Osteoblast (primary cell): ENCODE data around the gene SELENOM. TPM values are rescaled to one million over a fixed set of nuclear protein-coding genes. Genes with fewer than 3 reads are reported as not detected.
"Not testable (repeated sequence)": the region's sequence is repeated elsewhere in the genome, so short reads cannot be mapped to it uniquely, and the experiment has no call there.

Experiments used
- DNase-seq: peaks from one replicate; pipeline ENCODE4 v3.0.0; 2011; ENCODE audit warnings: low spot score, mixed read lengths; ENCODE audit not compliant: insufficient read length; ENCODE audit errors: missing footprints
- H2AFZ ChIP-seq: 2 replicates; pipeline ENCODE4 v1.6.0; 2011; ENCODE audit warnings: mild to moderate bottlenecking, low read length
- H3K27ac ChIP-seq: 2 replicates; pipeline ENCODE4 v1.5.1; 2011; ENCODE audit warnings: mild to moderate bottlenecking, low read depth, low read length, moderate library complexity
- H3K27me3 ChIP-seq: 2 replicates; pipeline ENCODE4 v1.6.0; 2012; ENCODE audit warnings: mild to moderate bottlenecking, control low read depth, inconsistent platforms, low read length, moderate library complexity; ENCODE audit not compliant: insufficient read depth
- H3K36me3 ChIP-seq: 2 replicates; pipeline ENCODE4 v1.5.1; 2011; ENCODE audit warnings: mild to moderate bottlenecking, low read length, control low read depth, moderate library complexity; ENCODE audit not compliant: insufficient read depth
- H3K4me1 ChIP-seq: 2 replicates; pipeline ENCODE4 v1.5.1; 2011; ENCODE audit warnings: mild to moderate bottlenecking, low read length, control low read depth, moderate library complexity; ENCODE audit not compliant: insufficient read depth
- H3K4me2 ChIP-seq: 2 replicates; pipeline ENCODE4 v1.6.0; 2011; ENCODE audit warnings: mild to moderate bottlenecking, low read length; ENCODE audit not compliant: insufficient read depth
- H3K4me3 ChIP-seq: fragments of 200-600 bp; sonication (generic); 3 replicates; pipeline ENCODE4 v1.5.1; 2012; ENCODE audit warnings: mild to moderate bottlenecking, low read length, inconsistent platforms; ENCODE audit not compliant: insufficient read depth
- H3K79me2 ChIP-seq: 2 replicates; pipeline ENCODE4 v1.6.0; 2012; ENCODE audit warnings: mild to moderate bottlenecking, low read length, control low read depth, inconsistent platforms; ENCODE audit not compliant: insufficient read depth
- H3K9me3 ChIP-seq: 2 replicates; pipeline ENCODE4 v1.5.1; 2011; ENCODE audit warnings: low read depth, low read length, control low read depth
- H4K20me1 ChIP-seq: 2 replicates; pipeline ENCODE4 v1.6.0; 2012; ENCODE audit warnings: mild to moderate bottlenecking, low read length, control low read depth; ENCODE audit not compliant: insufficient read depth
- CTCF ChIP-seq: IDR thresholded peaks from 2 replicates; pipeline ENCODE4 v1.5.1; 2011; ENCODE audit warnings: mild to moderate bottlenecking, low read depth, low read length, moderate library complexity; ENCODE audit errors: extremely low read depth
- total RNA-seq: library from RNA; depleted of rRNA; stranded (reverse); fragments of >200 nt; gene quantifications from 2 replicates; pipeline ENCODE4 v1.2.3, GENCODE V29; 2012

The SELENOM gene
- total RNA-seq, 1 donor = 157 TPM

GRCh38 chr22:31080164-31080847 is 27.1 kb downstream of the SELENOM start:
- H4K20me1 ChIP-seq = peaks cover 13% of the 10 kb centered on the region
- no peak for TF ChIP-seq CTCF
- peaks cover 30% of the 10 kb centered on the region for H3K4me1 ChIP-seq
- H3K9me3 ChIP-seq = no peaks in the 10 kb centered on the region
- H3K4me3 ChIP-seq = peak overlapping the region; percentile 95
- H3K79me2 ChIP-seq = peaks cover 40% of the 10 kb centered on the region
- peak overlapping the region; percentile 93 for H3K4me2 ChIP-seq
- H3K27ac ChIP-seq = peak overlapping the region; percentile 78
- H3K36me3 ChIP-seq = peaks cover 13% of the 10 kb centered on the region
- DNase-seq = peak; percentile 39
- H2AFZ ChIP-seq = peak overlapping the region; percentile 91
- no peaks in the 10 kb centered on the region for H3K27me3 ChIP-seq

- Histone ChIP-seq H3K36me3 (peaks cover 13% of the 10 kb centered on the region), H3K4me3 (no peak overlapping the region), H3K79me2 (peaks cover 30% of the 10 kb centered on the region), H3K9me3 (no peaks in the 10 kb centered on the region), H4K20me1 (peaks cover 13% of the 10 kb centered on the region), H3K4me2 (no peak overlapping the region), H3K4me1 (peaks cover 23% of the 10 kb centered on the region), H2AFZ (no peak overlapping the region), H3K27me3 (no peaks in the 10 kb centered on the region), H3K27ac (no peak overlapping the region)
- peak; percentile 42 for DNase-seq
- no peak for TF ChIP-seq CTCF
These were observed 28.2 kb downstream of the SELENOM start for GRCh38 chr22:31079095-31079642.

GRCh38 chr22:31078389-31078788 is 29.0 kb downstream of the SELENOM start:
- H3K36me3 ChIP-seq, H3K4me3 ChIP-seq, H3K27me3 ChIP-seq, H3K4me2 ChIP-seq, H3K27ac ChIP-seq, H3K9me3 ChIP-seq: not testable (repeated sequence)
- H3K4me1 ChIP-seq = peaks cover 15% of the 10 kb centered on the region
- H2AFZ ChIP-seq = peak overlapping the region; percentile 59
- DNase-seq = peak; percentile 82
- peaks cover 22% of the 10 kb centered on the region for H3K79me2 ChIP-seq
- peaks cover 13% of the 10 kb centered on the region for H4K20me1 ChIP-seq

- no peaks in the 10 kb centered on the region for H3K9me3 ChIP-seq
- TF ChIP-seq CTCF = no peak
These were observed 29.7 kb downstream of the SELENOM start for GRCh38 chr22:31077681-31078080.

More at GRCh38 chr22:31077681-31078080, 29.7 kb downstream of the SELENOM start:
- Histone ChIP-seq H3K79me2 (peaks cover 15% of the 10 kb centered on the region), H4K20me1 (peaks cover 6% of the 10 kb centered on the region), H2AFZ (no peak overlapping the region), H3K4me2 (no peak overlapping the region), H3K4me3 (no peak overlapping the region), H3K27me3 (no peaks in the 10 kb centered on the region), H3K27ac (no peak overlapping the region), H3K36me3 (no peaks in the 10 kb centered on the region), H3K4me1 (peaks cover 8% of the 10 kb centered on the region)
- DNase-seq = no peak
